OCI-LY1 (cell line): ENCODE measurements around the gene FREY1.

Experiments
- H2AFZ ChIP-seq: fragments of 200-600 bp; sonication (generic), shearing (Covaris generic); 2 replicates; pipeline ENCODE4 v1.6.0; 2014; ENCODE audit warnings: antibody characterized with exemption, mild to moderate bottlenecking, low read length
- H3F3A ChIP-seq: fragments of 200-600 bp; sonication (generic), shearing (Covaris generic); 2 replicates; pipeline ENCODE4 v1.6.0; 2014; ENCODE audit warnings: mild to moderate bottlenecking, antibody characterized with exemption, low read length, moderate library complexity; ENCODE audit not compliant: insufficient read depth
- H3K27ac ChIP-seq: fragments of 200-600 bp; sonication (generic); 2 replicates; pipeline ENCODE4 v1.5.1; 2014; ENCODE audit warnings: low read length, mixed run types, mild to moderate bottlenecking, low read depth; ENCODE audit not compliant: poor library complexity, severe bottlenecking
- H3K27me3 ChIP-seq: fragments of 200-600 bp; sonication (generic); 2 replicates; pipeline ENCODE4 v1.6.0; 2014; ENCODE audit warnings: antibody characterized with exemption, mild to moderate bottlenecking, low read length, moderate library complexity; ENCODE audit not compliant: insufficient read depth
- H3K36me3 ChIP-seq: fragments of 200-600 bp; sonication (generic); 2 replicates; pipeline ENCODE4 v1.6.1; 2014; ENCODE audit warnings: mild to moderate bottlenecking, antibody characterized with exemption, low read length, moderate library complexity, mixed read lengths; ENCODE audit not compliant: insufficient read depth
- H3K4me1 ChIP-seq: fragments of 200-600 bp; sonication (generic); 2 replicates; pipeline ENCODE4 v1.5.1; 2014; ENCODE audit warnings: mild to moderate bottlenecking, low read length, moderate library complexity; ENCODE audit not compliant: insufficient read depth, severe bottlenecking
- H3K4me2 ChIP-seq: fragments of 200-600 bp; sonication (generic), shearing (Covaris generic); 2 replicates; pipeline ENCODE4 v1.6.1; 2014; ENCODE audit warnings: low read length
- H3K4me3 ChIP-seq: fragments of 200-600 bp; sonication (generic); 2 replicates; pipeline ENCODE4 v1.5.1; 2014; ENCODE audit warnings: low read length, low read depth, mild to moderate bottlenecking, mixed read lengths; ENCODE audit not compliant: poor library complexity, severe bottlenecking
- H3K79me2 ChIP-seq: fragments of 200-600 bp; shearing (Covaris generic); 2 replicates; pipeline ENCODE4 v1.6.1; 2016; ENCODE audit warnings: mixed run types, low read length, mixed read lengths; ENCODE audit not compliant: insufficient read depth
- H3K9ac ChIP-seq: fragments of 200-600 bp; sonication (generic), shearing (Covaris generic); 2 replicates; pipeline ENCODE4 v1.6.1; 2014; ENCODE audit warnings: mild to moderate bottlenecking, low read length, mixed read lengths
- H3K9me2 ChIP-seq: fragments of 200-600 bp; sonication (generic), shearing (Covaris generic); 2 replicates; pipeline ENCODE4 v1.6.1; 2014; ENCODE audit warnings: low read depth, mild to moderate bottlenecking, low read length, mixed read lengths
- H3K9me3 ChIP-seq: fragments of 200-600 bp; shearing (Covaris generic); 2 replicates; pipeline ENCODE4 v1.6.1; 2014; ENCODE audit warnings: low read length, mixed read lengths
- H4K20me1 ChIP-seq: fragments of 200-600 bp; sonication (generic), shearing (Covaris generic); 2 replicates; pipeline ENCODE4 v1.6.0; 2016; ENCODE audit warnings: mild to moderate bottlenecking, low read length; ENCODE audit not compliant: insufficient read depth
- EZH2 ChIP-seq: fragments of 200-600 bp; sonication (generic), shearing (Covaris generic); IDR thresholded peaks from 2 replicates; pipeline ENCODE4 v1.8.0; 2017; ENCODE audit warnings: borderline replicate concordance, mixed run types, mild to moderate bottlenecking, antibody characterized with exemption, low read length, moderate library complexity, mixed read lengths
- TF ChIP-seq, protein P1 (sequence below): fragments of 200-600 bp; sonication (generic), shearing (Covaris generic); IDR thresholded peaks from 2 replicates; pipeline ENCODE4 v1.5.1; 2017; ENCODE audit warnings: mild to moderate bottlenecking, antibody characterized with exemption, low read length, moderate library complexity, mixed read lengths

Gene FREY1

DNA sequence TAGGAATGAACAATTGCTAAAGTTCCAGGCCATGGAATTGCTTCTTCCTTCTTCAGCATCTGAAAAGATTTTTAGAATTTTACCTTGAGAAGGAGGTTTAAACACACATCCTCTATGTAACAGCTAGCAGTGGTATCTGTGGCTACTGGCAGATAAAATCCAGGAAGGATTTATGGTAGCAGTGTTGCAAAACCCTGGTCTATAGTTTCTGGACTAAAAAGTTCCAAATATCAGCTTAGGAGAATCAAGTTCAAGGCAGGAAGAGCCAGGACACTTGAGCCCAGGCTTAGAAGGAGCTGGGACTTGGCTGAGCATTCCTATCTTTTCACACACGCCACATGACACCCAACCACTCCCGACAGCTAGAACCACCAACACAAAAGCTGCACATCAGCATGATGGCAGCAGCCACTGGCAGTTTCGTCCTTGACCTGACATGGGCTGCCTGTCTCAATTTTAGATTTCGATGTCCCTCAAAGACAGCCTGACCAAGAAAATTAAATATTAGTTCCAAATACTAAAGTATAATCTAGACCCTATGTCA, 29.5 kb upstream of the FREY1 start:
- no peak overlapping the region for H3K9ac ChIP-seq
- no peaks in the 10 kb centered on the region for H3K27me3 ChIP-seq
- no peak overlapping the region for H3K4me2 ChIP-seq
- no peaks in the 10 kb centered on the region for H3K9me2 ChIP-seq
- no peak overlapping the region for H2AFZ ChIP-seq
- TF ChIP-seq, protein P1, sequence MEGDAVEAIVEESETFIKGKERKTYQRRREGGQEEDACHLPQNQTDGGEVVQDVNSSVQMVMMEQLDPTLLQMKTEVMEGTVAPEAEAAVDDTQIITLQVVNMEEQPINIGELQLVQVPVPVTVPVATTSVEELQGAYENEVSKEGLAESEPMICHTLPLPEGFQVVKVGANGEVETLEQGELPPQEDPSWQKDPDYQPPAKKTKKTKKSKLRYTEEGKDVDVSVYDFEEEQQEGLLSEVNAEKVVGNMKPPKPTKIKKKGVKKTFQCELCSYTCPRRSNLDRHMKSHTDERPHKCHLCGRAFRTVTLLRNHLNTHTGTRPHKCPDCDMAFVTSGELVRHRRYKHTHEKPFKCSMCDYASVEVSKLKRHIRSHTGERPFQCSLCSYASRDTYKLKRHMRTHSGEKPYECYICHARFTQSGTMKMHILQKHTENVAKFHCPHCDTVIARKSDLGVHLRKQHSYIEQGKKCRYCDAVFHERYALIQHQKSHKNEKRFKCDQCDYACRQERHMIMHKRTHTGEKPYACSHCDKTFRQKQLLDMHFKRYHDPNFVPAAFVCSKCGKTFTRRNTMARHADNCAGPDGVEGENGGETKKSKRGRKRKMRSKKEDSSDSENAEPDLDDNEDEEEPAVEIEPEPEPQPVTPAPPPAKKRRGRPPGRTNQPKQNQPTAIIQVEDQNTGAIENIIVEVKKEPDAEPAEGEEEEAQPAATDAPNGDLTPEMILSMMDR = no peak
- TF ChIP-seq EZH2 = no peak
- H3K79me2 ChIP-seq = no peaks in the 10 kb centered on the region
- peaks cover 38% of the 10 kb centered on the region for H3K36me3 ChIP-seq
- H3F3A ChIP-seq = no peaks in the 10 kb centered on the region; the same call in 1 of the 2 replicates
- no peak overlapping the region for H3K4me3 ChIP-seq
- peaks cover 49% of the 10 kb centered on the region for H3K4me1 ChIP-seq
- H3K9me3 ChIP-seq = no peaks in the 10 kb centered on the region
- H4K20me1 ChIP-seq = no peaks in the 10 kb centered on the region
- no peak overlapping the region for H3K27ac ChIP-seq

GRCh38 chr11:45935349-45936064, 28.4 kb upstream of the FREY1 start:
- peak overlapping the region; percentile 86 for H3K27ac ChIP-seq
- no peaks in the 10 kb centered on the region; the same call in 1 of the 2 replicates for H3F3A ChIP-seq
- H3K27me3 ChIP-seq = no peaks in the 10 kb centered on the region
- H3K79me2 ChIP-seq = no peaks in the 10 kb centered on the region
- TF ChIP-seq, protein P1 = no peak
- no peak for TF ChIP-seq EZH2
- H2AFZ ChIP-seq = no peak overlapping the region
- no peaks in the 10 kb centered on the region for H3K9me3 ChIP-seq
- no peak overlapping the region for H3K4me2 ChIP-seq
- peaks cover 38% of the 10 kb centered on the region for H3K36me3 ChIP-seq
- no peak overlapping the region for H3K4me3 ChIP-seq
- no peaks in the 10 kb centered on the region for H3K9me2 ChIP-seq
- H3K9ac ChIP-seq = no peak overlapping the region
- H4K20me1 ChIP-seq = no peaks in the 10 kb centered on the region
- peaks cover 59% of the 10 kb centered on the region for H3K4me1 ChIP-seq

- Histone ChIP-seq H3K9me3 (no peaks in the 10 kb centered on the region), H3K4me2 (no peak overlapping the region), H3K9ac (no peak overlapping the region; the same call in 1 of the 2 replicates), H2AFZ (no peak overlapping the region), H3K4me3 (no peak overlapping the region), H3F3A (no peaks in the 10 kb centered on the region; the same call in 1 of the 2 replicates), H3K4me1 (peaks cover 67% of the 10 kb centered on the region), H3K79me2 (no peaks in the 10 kb centered on the region), H3K36me3 (peaks cover 38% of the 10 kb centered on the region), H3K27me3 (no peaks in the 10 kb centered on the region), H3K27ac (peak overlapping the region; percentile 86), H3K9me2 (no peaks in the 10 kb centered on the region), H4K20me1 (no peaks in the 10 kb centered on the region)
- TF ChIP-seq EZH2 = no peak
- TF ChIP-seq, protein P1 = no peak
Measured at GRCh38 chr11:45934580-45935318, 27.7 kb upstream of the FREY1 start.
